Neuronal stem cell (in vitro differentiated cells): ENCODE results near the gene NELL1.
A peak's percentile ranks its signal among the peaks of the same experiment; 100 is the strongest.

ENCODE experiments used
- DNase-seq: peaks from one replicate; pipeline ENCODE4 v3.0.0-alpha.2; 2013; ENCODE audit warnings: low spot score
- H2AFZ ChIP-seq: one replicate; pipeline ENCODE4 v1.6.1; 2013; ENCODE audit warnings: mild to moderate bottlenecking, low read length, inconsistent platforms
- H2AK5ac ChIP-seq: 2 replicates; pipeline ENCODE4 v1.6.1; 2013; ENCODE audit warnings: low read depth, mild to moderate bottlenecking, inconsistent platforms, low read length, moderate library complexity, mixed read lengths
- H2BK120ac ChIP-seq: 2 replicates; pipeline ENCODE4 v1.6.1; 2013; ENCODE audit warnings: low read depth, mild to moderate bottlenecking, inconsistent platforms, low read length, moderate library complexity, mixed read lengths
- H2BK12ac ChIP-seq: one replicate; pipeline ENCODE4 v1.6.1; 2013; ENCODE audit warnings: low read length, inconsistent platforms
- H2BK15ac ChIP-seq: 2 replicates; pipeline ENCODE4 v1.6.1; 2013; ENCODE audit warnings: mild to moderate bottlenecking, low read length, inconsistent platforms, mixed read lengths
- H2BK5ac ChIP-seq: one replicate; pipeline ENCODE4 v1.6.1; 2013; ENCODE audit warnings: inconsistent platforms, mild to moderate bottlenecking, low read length, moderate library complexity
- H3K14ac ChIP-seq: one replicate; pipeline ENCODE4 v1.6.1; 2013; ENCODE audit warnings: low read length, inconsistent platforms
- H3K18ac ChIP-seq: 2 replicates; pipeline ENCODE4 v1.6.1; 2013; ENCODE audit warnings: low read length, inconsistent platforms
- H3K23ac ChIP-seq: 2 replicates; pipeline ENCODE4 v1.6.1; 2013; ENCODE audit warnings: low read depth, mild to moderate bottlenecking, mixed read lengths, low read length, inconsistent platforms; ENCODE audit not compliant: poor library complexity
- H3K27ac ChIP-seq: replicated peaks from 3 replicates; pipeline ENCODE4 v1.5.1; 2013; ENCODE audit warnings: low read length, inconsistent platforms
- H3K27me3 ChIP-seq, 3 experiments: 2 replicates each; pipeline ENCODE4 v1.6.1; 2013; ENCODE audit warnings: low read length in 3 of 3, mild to moderate bottlenecking in 2 of 3, inconsistent platforms in 1 of 3, low read depth in 1 of 3, mixed read lengths in 1 of 3, moderate library complexity in 1 of 3; ENCODE audit not compliant: control insufficient read depth in 3 of 3, insufficient read depth in 3 of 3
- H3K36me3 ChIP-seq, 2 donors: replicated peaks in 1 of 2; 2 replicates each; pipeline ENCODE4 v1.6.1; 2013; ENCODE audit warnings: low read length in 2 of 2; ENCODE audit not compliant: control insufficient read depth in 2 of 2, insufficient read depth in 2 of 2
- H3K4ac ChIP-seq: 2 replicates; pipeline ENCODE4 v1.6.1; 2013; ENCODE audit warnings: inconsistent platforms, mild to moderate bottlenecking, low read length, moderate library complexity
- H3K4me1 ChIP-seq, 2 donors: 1 replicate in 1 of 2; 2 replicates in 1 of 2; pipeline ENCODE4 v1.6.1; 2013; ENCODE audit warnings: low read length in 2 of 2, low read depth in 1 of 2; ENCODE audit not compliant: control insufficient read depth in 2 of 2, insufficient read depth in 1 of 2
- H3K4me2 ChIP-seq: one replicate; pipeline ENCODE4 v1.6.1; 2013; ENCODE audit warnings: mild to moderate bottlenecking, low read length, inconsistent platforms; ENCODE audit not compliant: insufficient read depth, poor library complexity, severe bottlenecking
- H3K4me3 ChIP-seq, 2 donors: 2 replicates each; pipeline ENCODE4 v1.5.1; 2013; ENCODE audit warnings: low read length in 2 of 2, mild to moderate bottlenecking in 2 of 2, inconsistent platforms in 1 of 2, moderate library complexity in 1 of 2
- H3K79me1 ChIP-seq: one replicate; pipeline ENCODE4 v1.6.1; 2013; ENCODE audit warnings: low read depth, mild to moderate bottlenecking, inconsistent platforms, low read length, moderate library complexity
- H3K9ac ChIP-seq: one replicate; pipeline ENCODE4 v1.6.1; 2013; ENCODE audit warnings: mild to moderate bottlenecking, low read depth, low read length, inconsistent platforms; ENCODE audit not compliant: poor library complexity
- H3K9me3 ChIP-seq, 2 donors: replicated peaks in 1 of 2; 2 replicates each; pipeline versions ENCODE3 to v1.6.1; 2013; ENCODE audit warnings: low read length in 2 of 2, mild to moderate bottlenecking in 2 of 2, inconsistent platforms in 1 of 2, low read depth in 1 of 2, mixed read lengths in 1 of 2, moderate library complexity in 1 of 2; ENCODE audit not compliant: control insufficient read depth in 2 of 2, insufficient read depth in 1 of 2
- H4K8ac ChIP-seq: one replicate; pipeline ENCODE4 v1.6.1; 2013; ENCODE audit warnings: low read depth, mild to moderate bottlenecking, inconsistent platforms, low read length, moderate library complexity
- H4K91ac ChIP-seq: one replicate; pipeline ENCODE4 v1.6.1; 2013; ENCODE audit warnings: low read length, low read depth, mild to moderate bottlenecking, inconsistent platforms; ENCODE audit not compliant: poor library complexity
- WGBS, 2 donors: extraction: QIAGEN DNeasy Blood & Tissue Kit; methylation state at CpG; one replicate each; pipeline ENCODE4 v1.1.7; 2013; ENCODE audit warnings: missing lambda C conversion rate in 2 of 2, mixed read lengths in 1 of 2; ENCODE audit not compliant: insufficient read length in 2 of 2, insufficient replicate concordance in 1 of 2; ENCODE audit errors: extremely low coverage in 2 of 2; 5-methylcytosine and 5-hydroxymethylcytosine counted together

NELL1 gene

GRCh38 chr11:21160140-21160539 lies 490.8 kb downstream of the NELL1 start:
- H3K4ac ChIP-seq = no peak overlapping the region
- no peak for DNase-seq
- no peak overlapping the region for H2AK5ac ChIP-seq
- no peak overlapping the region for H2BK120ac ChIP-seq
- H3K79me1 ChIP-seq = no peaks in the 10 kb centered on the region
- no peak overlapping the region for H2AFZ ChIP-seq
- no peaks in the 10 kb centered on the region for H3K9me3 ChIP-seq
- no peak overlapping the region for H2BK15ac ChIP-seq
- no peak overlapping the region for H2BK12ac ChIP-seq
- no peak overlapping the region for H3K9ac ChIP-seq
- H3K4me2 ChIP-seq = no peak overlapping the region
- H3K27me3 ChIP-seq = no peaks in the 10 kb centered on the region
- H3K27ac ChIP-seq = no peak overlapping the region
- no peak overlapping the region for H4K91ac ChIP-seq
- no CpG with 5 or more reads among the region's 3 CpGs for WGBS, 2 donors
- H3K18ac ChIP-seq = no peak overlapping the region
- H2BK5ac ChIP-seq = no peak overlapping the region
- no peaks in the 10 kb centered on the region for H3K4me1 ChIP-seq
- no peaks in the 10 kb centered on the region for H3K36me3 ChIP-seq
- no peak overlapping the region for H3K4me3 ChIP-seq
- no peak overlapping the region for H4K8ac ChIP-seq
- no peak overlapping the region for H3K23ac ChIP-seq
- H3K14ac ChIP-seq = no peak overlapping the region

GRCh38 chr11:21169639-21170038 lies 500.3 kb downstream of the NELL1 start:
- no CpG with 5 or more reads among the region's 8 CpGs for WGBS, 2 donors
- H3K18ac ChIP-seq = no peak overlapping the region

GRCh38 chr11:21173476-21173875 lies 504.1 kb downstream of the NELL1 start:
- Histone ChIP-seq H4K8ac (no peak overlapping the region), H2BK5ac (no peak overlapping the region), H3K4me2 (no peak overlapping the region), H2AK5ac (no peak overlapping the region), H3K23ac (no peak overlapping the region), H2BK15ac (no peak overlapping the region), H3K9me3 (no peaks in the 10 kb centered on the region), H2BK12ac (no peak overlapping the region), H3K18ac (no peak overlapping the region), H3K36me3 (no peaks in the 10 kb centered on the region), H3K27ac (no peak overlapping the region), H3K27me3 (no peaks in the 10 kb centered on the region), H2AFZ (no peak overlapping the region), H3K4me1 (no peaks in the 10 kb centered on the region), H3K9ac (no peak overlapping the region), H3K4ac (no peak overlapping the region), H4K91ac (no peak overlapping the region), H2BK120ac (no peak overlapping the region), H3K79me1 (no peaks in the 10 kb centered on the region), H3K4me3 (no peak overlapping the region), H3K14ac (no peak overlapping the region)
- no peak for DNase-seq

More at GRCh38 chr11:21169639-21170038, 500.3 kb downstream of the NELL1 start:
- Histone ChIP-seq H3K36me3 (no peaks in the 10 kb centered on the region), H2BK120ac (no peak overlapping the region), H2AK5ac (no peak overlapping the region), H4K91ac (no peak overlapping the region), H2BK12ac (no peak overlapping the region), H3K4me1 (no peaks in the 10 kb centered on the region), H3K9me3 (no peaks in the 10 kb centered on the region), H3K14ac (peak overlapping the region; percentile 38), H2BK5ac (no peak overlapping the region), H3K27me3 (no peaks in the 10 kb centered on the region), H2AFZ (no peak overlapping the region), H3K27ac (no peak overlapping the region), H3K79me1 (no peaks in the 10 kb centered on the region), H3K23ac (no peak overlapping the region), H3K9ac (no peak overlapping the region), H2BK15ac (no peak overlapping the region), H3K4ac (no peak overlapping the region), H4K8ac (no peak overlapping the region), H3K4me3 (no peak overlapping the region), H3K4me2 (no peak overlapping the region)
- DNase-seq = no peak

GRCh38 chr11:21174781-21175180 lies 505.4 kb downstream of the NELL1 start:
- Histone ChIP-seq H3K36me3 (no peaks in the 10 kb centered on the region), H4K91ac (no peak overlapping the region), H3K9ac (no peak overlapping the region), H3K27ac (no peak overlapping the region), H3K4me2 (no peak overlapping the region), H3K4me1 (no peaks in the 10 kb centered on the region), H2AFZ (no peak overlapping the region), H2BK12ac (no peak overlapping the region), H3K4ac (no peak overlapping the region), H3K9me3 (no peaks in the 10 kb centered on the region), H2BK120ac (no peak overlapping the region), H3K23ac (no peak overlapping the region), H3K27me3 (no peaks in the 10 kb centered on the region), H3K18ac (no peak overlapping the region), H3K4me3 (no peak overlapping the region), H2BK5ac (no peak overlapping the region), H2BK15ac (no peak overlapping the region), H3K79me1 (no peaks in the 10 kb centered on the region), H3K14ac (no peak overlapping the region), H4K8ac (no peak overlapping the region), H2AK5ac (no peak overlapping the region)
- no peak for DNase-seq
- no CpG with 5 or more reads among the region's 2 CpGs for WGBS, 2 donors
